GM12865 (cell line): ENCODE results near the gene ST8SIA4.
A peak's percentile ranks its signal among the peaks of the same experiment; 100 is the strongest.
"Not testable (repeated sequence)": the region's sequence is repeated elsewhere in the genome, so short reads cannot be mapped to it uniquely, and the experiment has no call there.

ENCODE experiments used
- DNase-seq: peaks from one replicate; pipeline ENCODE4 v3.0.0; 2010; ENCODE audit warnings: low read depth
- H3K4me3 ChIP-seq: 2 replicates; pipeline ENCODE4 v1.5.1; 2011; ENCODE audit warnings: mild to moderate bottlenecking, low read depth, low read length, control low read depth
- CTCF ChIP-seq: IDR thresholded peaks from 2 replicates; pipeline ENCODE4 v1.5.1; 2011; ENCODE audit warnings: low read length, control low read depth, low read depth, inconsistent platforms; ENCODE audit not compliant: insufficient read depth; ENCODE audit errors: missing control alignments

Gene ST8SIA4

DNA sequence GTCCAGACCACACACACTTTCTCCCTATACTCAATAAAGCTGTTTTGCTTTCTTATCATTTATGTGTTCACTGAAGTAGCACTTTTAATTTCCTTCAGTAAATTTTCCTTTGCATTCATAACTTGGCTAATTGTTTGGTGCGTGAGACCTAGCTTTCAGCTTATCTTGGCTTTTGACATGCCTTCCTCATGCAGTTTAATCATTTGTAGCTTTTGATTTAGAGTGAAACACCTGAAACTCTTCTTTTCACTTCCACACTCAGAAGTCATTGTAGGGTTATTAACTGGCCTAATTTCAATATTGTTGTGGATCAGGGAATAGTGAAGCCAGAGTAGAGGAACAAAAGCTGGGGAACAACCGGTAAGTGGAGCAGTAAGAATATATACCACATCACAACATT, 114.7 kb downstream of the ST8SIA4 start:
- H3K4me3 ChIP-seq: no peak overlapping the region
- TF ChIP-seq CTCF: no peak
- DNase-seq: no peak

GRCh38 chr5:100787648-100788047, 115.4 kb downstream of the ST8SIA4 start:
- peak; percentile 42 for DNase-seq
- H3K4me3 ChIP-seq: no peak overlapping the region
- no peak for TF ChIP-seq CTCF

- not testable (repeated sequence) for H3K4me3 ChIP-seq, DNase-seq
These were observed 117.5 kb downstream of the ST8SIA4 start for GRCh38 chr5:100785536-100785935.

DNA sequence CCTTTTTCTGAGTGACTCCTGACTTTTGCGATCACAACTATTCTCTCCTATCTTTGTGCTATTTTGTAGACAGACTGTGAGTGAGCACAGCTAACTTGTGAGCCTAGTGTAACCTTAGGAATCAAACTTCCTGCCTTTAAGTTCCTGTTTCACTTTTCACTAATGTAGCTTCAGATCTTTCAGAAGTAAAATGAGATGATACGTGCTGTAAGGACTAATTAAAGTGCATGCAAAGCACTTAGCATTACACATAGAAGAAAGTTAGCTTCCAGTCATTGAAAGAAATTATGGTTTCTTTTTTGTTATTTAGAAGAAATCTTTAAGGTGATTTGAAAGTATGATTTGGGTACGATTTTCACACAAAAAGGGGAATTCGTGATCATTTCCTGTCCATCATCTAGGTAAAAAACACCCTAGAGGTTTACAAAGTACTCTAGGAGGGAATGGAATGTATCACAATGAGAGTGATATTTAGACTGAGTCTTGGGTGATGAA, 122.7 kb downstream of the ST8SIA4 start:
- TF ChIP-seq CTCF: no peak
- H3K4me3 ChIP-seq: peak overlapping the region; percentile 14
- peak; percentile 72 for DNase-seq

DNA sequence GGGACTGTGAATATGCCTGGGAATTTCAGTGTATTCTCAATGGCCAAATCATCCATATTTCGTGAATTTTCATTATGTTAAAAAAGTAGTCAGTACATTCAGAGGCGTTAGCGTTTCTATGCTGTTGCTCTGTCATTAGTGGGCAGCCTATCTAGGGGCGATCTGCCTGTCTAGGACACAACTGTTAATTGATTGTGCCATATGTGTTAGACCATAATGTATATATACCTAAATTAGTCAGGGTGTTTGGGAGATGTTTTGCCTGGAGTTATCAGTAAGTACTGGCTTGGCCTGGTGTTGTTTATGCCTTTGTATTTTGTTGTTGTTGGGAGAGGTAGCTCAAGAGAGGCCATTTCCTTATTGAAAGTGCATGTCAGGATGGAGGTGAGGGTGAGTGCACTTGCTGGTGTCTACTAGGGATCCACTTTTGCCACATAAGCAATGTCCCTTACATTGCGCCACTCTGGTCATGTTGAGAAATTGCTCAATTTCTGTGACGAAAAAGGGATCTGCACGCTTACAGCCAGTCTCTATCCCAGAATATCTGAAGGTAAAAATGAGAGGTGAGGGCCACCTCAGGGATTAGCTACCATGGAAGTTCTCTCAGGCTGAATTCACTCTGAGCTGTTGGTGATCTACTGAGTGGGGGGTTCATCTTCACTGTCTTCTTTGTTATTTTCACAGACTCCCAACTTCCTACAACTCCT, 123.3 kb downstream of the ST8SIA4 start:
- H3K4me3 ChIP-seq: peak overlapping the region; percentile 14
- DNase-seq: peak; percentile 55

GRCh38 chr5:100777680-100778300, 125.3 kb downstream of the ST8SIA4 start:
- DNase-seq: peak; percentile 84
- no peak overlapping the region for H3K4me3 ChIP-seq
- no peak for TF ChIP-seq CTCF

More for the DNA sequence above, 123.3 kb downstream of the ST8SIA4 start:
- no peak for TF ChIP-seq CTCF

GRCh38 chr5:100775533-100775855, 127.6 kb downstream of the ST8SIA4 start:
- peak; percentile 34 for DNase-seq
- no peak overlapping the region for H3K4me3 ChIP-seq
- TF ChIP-seq CTCF: no peak
